DND-41 (cell line): ENCODE data around the gene SPI1.

ENCODE experiments used
- ATAC-seq: fragments of 200-7000 bp; cut with Tn5 transposase; 3 replicates; pipeline ENCODE4 v1.9.1; 2021; ENCODE audit warnings: low read depth; ENCODE audit not compliant: insufficient read depth
- DNase-seq: peaks from one replicate; pipeline ENCODE4 v3.0.0-alpha.2; 2020
- H2AFZ ChIP-seq: 2 replicates; pipeline ENCODE4 v1.6.0; 2012; ENCODE audit warnings: low read depth, low read length
- H3K27ac ChIP-seq: 2 replicates; pipeline ENCODE4 v1.5.1; 2012; ENCODE audit warnings: low read length, inconsistent platforms
- H3K27me3 ChIP-seq: fragments of 200-600 bp; sonication (generic); 2 replicates; pipeline ENCODE4 v1.6.0; 2012; ENCODE audit warnings: low read length, mild to moderate bottlenecking, inconsistent platforms; ENCODE audit not compliant: insufficient read depth, poor library complexity
- H3K36me3 ChIP-seq: 2 replicates; pipeline ENCODE4 v1.5.1; 2012; ENCODE audit warnings: low read length, inconsistent platforms; ENCODE audit not compliant: insufficient read depth
- H3K4me1 ChIP-seq: 2 replicates; pipeline ENCODE4 v1.5.1; 2012; ENCODE audit warnings: mild to moderate bottlenecking, low read length; ENCODE audit not compliant: insufficient read depth
- H3K4me2 ChIP-seq: 2 replicates; pipeline ENCODE4 v1.6.0; 2012; ENCODE audit warnings: mild to moderate bottlenecking, moderate library complexity, low read length, inconsistent platforms; ENCODE audit not compliant: insufficient read depth
- H3K4me3 ChIP-seq, 2 experiments: fragments of 200-600 bp in 1 of 2; shearing (Covaris generic) in 1 of 2; 2 replicates each; pipeline ENCODE4 v1.5.1; 2012 to 2016; ENCODE audit warnings: inconsistent platforms in 2 of 2, low read length in 2 of 2, mild to moderate bottlenecking in 2 of 2, low read depth in 1 of 2, moderate library complexity in 1 of 2
- H3K79me2 ChIP-seq: 2 replicates; pipeline ENCODE4 v1.6.0; 2012; ENCODE audit warnings: low read length, inconsistent platforms; ENCODE audit not compliant: insufficient read depth
- H3K9ac ChIP-seq: 2 replicates; pipeline ENCODE4 v1.6.0; 2012; ENCODE audit warnings: low read depth, mild to moderate bottlenecking, inconsistent platforms, low read length, moderate library complexity
- H3K9me3 ChIP-seq: 2 replicates; pipeline ENCODE4 v1.5.1; 2012; ENCODE audit warnings: low read length, moderate library complexity, mild to moderate bottlenecking, inconsistent platforms; ENCODE audit not compliant: insufficient read depth, severe bottlenecking
- H4K20me1 ChIP-seq: 2 replicates; pipeline ENCODE4 v1.6.0; 2012; ENCODE audit warnings: low read length; ENCODE audit not compliant: insufficient read depth
- EZH2 ChIP-seq: IDR thresholded peaks from 3 replicates; pipeline ENCODE4 v1.6.1; 2012; ENCODE audit warnings: borderline replicate concordance, low read depth, mild to moderate bottlenecking, moderate library complexity, low read length, inconsistent platforms; ENCODE audit not compliant: severe bottlenecking
- TF ChIP-seq, protein P1 (sequence below): IDR thresholded peaks from 2 replicates; pipeline ENCODE4 v1.5.1; 2012; ENCODE audit warnings: borderline replicate concordance, low read length, moderate library complexity, mild to moderate bottlenecking; ENCODE audit not compliant: poor library complexity, severe bottlenecking; ENCODE audit errors: extremely low read depth

Gene SPI1

GRCh38 chr11:47398011-47398410 lies 19.7 kb upstream of the SPI1 start:
- ATAC-seq (no peak), DNase-seq (no peak)
- Histone ChIP-seq H3K4me2 (no peak overlapping the region), H3K36me3 (no peaks in the 10 kb centered on the region), H3K4me3 (no peak overlapping the region), H4K20me1 (no peaks in the 10 kb centered on the region), H3K4me1 (peaks cover 26% of the 10 kb centered on the region), H3K9ac (no peak overlapping the region), H3K9me3 (no peaks in the 10 kb centered on the region), H3K79me2 (no peaks in the 10 kb centered on the region), H3K27ac (no peak overlapping the region), H2AFZ (no peak overlapping the region), H3K27me3 (no peaks in the 10 kb centered on the region)
- TF ChIP-seq EZH2, result no peak
- TF ChIP-seq, protein P1, sequence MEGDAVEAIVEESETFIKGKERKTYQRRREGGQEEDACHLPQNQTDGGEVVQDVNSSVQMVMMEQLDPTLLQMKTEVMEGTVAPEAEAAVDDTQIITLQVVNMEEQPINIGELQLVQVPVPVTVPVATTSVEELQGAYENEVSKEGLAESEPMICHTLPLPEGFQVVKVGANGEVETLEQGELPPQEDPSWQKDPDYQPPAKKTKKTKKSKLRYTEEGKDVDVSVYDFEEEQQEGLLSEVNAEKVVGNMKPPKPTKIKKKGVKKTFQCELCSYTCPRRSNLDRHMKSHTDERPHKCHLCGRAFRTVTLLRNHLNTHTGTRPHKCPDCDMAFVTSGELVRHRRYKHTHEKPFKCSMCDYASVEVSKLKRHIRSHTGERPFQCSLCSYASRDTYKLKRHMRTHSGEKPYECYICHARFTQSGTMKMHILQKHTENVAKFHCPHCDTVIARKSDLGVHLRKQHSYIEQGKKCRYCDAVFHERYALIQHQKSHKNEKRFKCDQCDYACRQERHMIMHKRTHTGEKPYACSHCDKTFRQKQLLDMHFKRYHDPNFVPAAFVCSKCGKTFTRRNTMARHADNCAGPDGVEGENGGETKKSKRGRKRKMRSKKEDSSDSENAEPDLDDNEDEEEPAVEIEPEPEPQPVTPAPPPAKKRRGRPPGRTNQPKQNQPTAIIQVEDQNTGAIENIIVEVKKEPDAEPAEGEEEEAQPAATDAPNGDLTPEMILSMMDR, result no peak

DNA sequence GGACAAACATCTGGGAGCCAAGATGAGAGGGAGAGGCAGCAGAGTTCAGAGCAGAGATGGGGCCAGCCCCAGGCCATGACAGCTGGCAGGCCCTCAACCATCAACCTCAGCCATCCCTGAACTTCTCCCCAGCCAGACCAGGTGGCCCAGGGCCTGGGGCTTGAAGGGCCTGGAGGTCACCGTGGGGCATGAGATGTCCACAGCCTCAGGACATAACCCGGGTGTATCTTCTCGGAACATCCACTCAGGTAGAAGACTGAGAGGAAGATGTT lies 17.6 kb upstream of the SPI1 start:
- Histone ChIP-seq H3K27me3 (no peaks in the 10 kb centered on the region), H4K20me1 (no peaks in the 10 kb centered on the region), H3K4me2 (no peak overlapping the region), H3K9me3 (no peaks in the 10 kb centered on the region), H3K4me3 (no peak overlapping the region), H3K36me3 (no peaks in the 10 kb centered on the region), H3K27ac (no peak overlapping the region), H2AFZ (no peak overlapping the region), H3K79me2 (no peaks in the 10 kb centered on the region), H3K9ac (no peak overlapping the region), H3K4me1 (peaks cover 26% of the 10 kb centered on the region)
- DNase-seq, result no peak
- no peak for ATAC-seq
- TF ChIP-seq, protein P1, result no peak
- no peak for TF ChIP-seq EZH2

DNA sequence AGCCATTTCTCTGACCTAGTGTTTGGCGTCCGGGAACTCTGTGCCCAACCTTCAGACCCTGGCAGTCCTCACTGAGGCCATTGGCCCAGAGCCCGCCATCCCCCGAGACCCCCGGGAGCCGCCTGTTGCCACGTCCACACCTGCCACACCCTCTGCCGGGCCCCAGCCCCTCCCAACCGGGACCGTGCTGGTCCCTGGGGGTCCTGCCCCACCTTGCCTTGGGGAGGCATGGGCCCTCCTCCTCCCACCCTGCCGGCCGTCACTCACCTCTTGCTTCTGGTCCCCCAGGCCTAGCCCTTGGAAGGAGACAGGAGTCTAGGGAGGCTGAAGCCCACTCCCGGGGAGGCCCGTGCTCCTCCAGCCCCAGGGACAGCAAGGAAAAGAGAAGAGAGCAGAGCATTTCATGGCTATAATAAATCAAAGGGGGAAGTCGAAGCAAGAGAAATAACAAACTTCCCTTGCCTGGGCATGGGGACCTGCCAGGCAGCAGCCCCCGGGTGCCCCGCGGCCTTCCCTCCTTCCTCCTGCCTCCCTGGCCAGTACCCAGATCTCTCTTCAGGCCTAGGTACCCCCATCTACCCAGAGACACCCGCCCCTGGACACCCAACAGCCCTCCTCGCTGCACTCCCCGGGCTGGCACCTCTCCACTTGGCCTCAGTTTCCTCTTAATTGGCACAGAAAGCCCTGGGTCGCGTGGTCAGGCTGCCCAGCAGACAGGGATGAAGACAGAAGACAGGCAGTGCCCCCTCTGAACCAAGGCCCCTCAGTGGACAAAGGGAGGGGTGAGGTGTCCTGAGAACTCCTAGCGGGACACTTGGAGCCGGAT lies 17.1 kb upstream of the SPI1 start:
- H4K20me1 ChIP-seq, result no peaks in the 10 kb centered on the region
- H3K27ac ChIP-seq, result 0 out of 2 replicates have a peak overlapping the region, but pooled peaks have one; percentile 47
- no peak overlapping the region for H2AFZ ChIP-seq
- peaks cover 25% of the 10 kb centered on the region for H3K4me1 ChIP-seq
- TF ChIP-seq, protein P1, result no peak
- no peak for TF ChIP-seq EZH2
- no peak overlapping the region for H3K4me3 ChIP-seq
- no peaks in the 10 kb centered on the region for H3K79me2 ChIP-seq
- H3K36me3 ChIP-seq, result no peaks in the 10 kb centered on the region
- H3K4me2 ChIP-seq, result no peak overlapping the region
- DNase-seq, result no peak
- H3K9me3 ChIP-seq, result no peaks in the 10 kb centered on the region
- no peak for ATAC-seq
- no peaks in the 10 kb centered on the region for H3K27me3 ChIP-seq
- no peak overlapping the region for H3K9ac ChIP-seq
